GM23338 (cell line): Measurements from ENCODE around the gene JMJD1C. TPM values are rescaled to one million over a fixed set of nuclear protein-coding genes. Genes with fewer than 3 reads are reported as not detected.
A peak's percentile ranks its signal among the peaks of the same experiment; 100 is the strongest.

Experiments
- ATAC-seq: fragments of 200-7000 bp; cut with Tn5 transposase; 3 replicates; pipeline ENCODE4 v1.9.1; 2020
- DNase-seq: peaks from one replicate; pipeline ENCODE4 v3.0.0-alpha.2; 2015; ENCODE audit warnings: low spot score
- H2AFZ ChIP-seq: fragments of 200-600 bp; sonication (generic); 2 replicates; pipeline ENCODE4 v1.8.0; 2016; ENCODE audit warnings: antibody characterized with exemption, mild to moderate bottlenecking, moderate library complexity
- H3F3A ChIP-seq: fragments of 200-600 bp; sonication (generic); replicated peaks from 2 replicates; pipeline ENCODE4 v1.8.0; 2017; ENCODE audit warnings: antibody characterized with exemption, mixed run types, low read depth
- H3K27ac ChIP-seq: fragments of 200-600 bp; sonication (generic); 2 replicates; pipeline ENCODE4 v1.6.1; 2016; ENCODE audit warnings: low read depth
- H3K27me3 ChIP-seq: fragments of 200-600 bp; sonication (generic); 2 replicates; pipeline ENCODE4 v1.8.0; 2016; ENCODE audit warnings: mild to moderate bottlenecking, mixed run types, moderate library complexity; ENCODE audit not compliant: insufficient read depth
- H3K36me3 ChIP-seq: fragments of 200-600 bp; sonication (generic); 2 replicates; pipeline ENCODE4 v1.8.0; 2016; ENCODE audit warnings: mild to moderate bottlenecking; ENCODE audit not compliant: insufficient read depth
- H3K4me1 ChIP-seq: fragments of 200-600 bp; sonication (generic); 2 replicates; pipeline ENCODE4 v1.8.0; 2016; ENCODE audit warnings: mild to moderate bottlenecking, moderate library complexity; ENCODE audit not compliant: insufficient read depth
- H3K4me2 ChIP-seq: fragments of 200-600 bp; sonication (generic); 2 replicates; pipeline ENCODE4 v1.7.1; 2017; ENCODE audit warnings: mixed run types
- H3K4me3 ChIP-seq: fragments of 200-600 bp; sonication (generic); 2 replicates; pipeline ENCODE4 v1.6.1; 2016; ENCODE audit warnings: mixed run types
- H3K79me2 ChIP-seq: fragments of 200-600 bp; sonication (generic); replicated peaks from 2 replicates; pipeline ENCODE4 v1.8.0; 2017; ENCODE audit warnings: mild to moderate bottlenecking; ENCODE audit not compliant: insufficient read depth
- H3K9me2 ChIP-seq: fragments of 200-600 bp; sonication (generic); 2 replicates; pipeline ENCODE4 v1.8.0; 2017; ENCODE audit not compliant: insufficient read depth
- H4K20me1 ChIP-seq: fragments of 200-600 bp; sonication (generic); replicated peaks from 2 replicates; pipeline ENCODE4 v1.8.0; 2017; ENCODE audit warnings: mild to moderate bottlenecking; ENCODE audit not compliant: insufficient read depth
- H3K27ac Mint-ChIP-seq: 2 replicates; pipeline ENCODE4 v1.8.0; 2020; ENCODE audit warnings: inconsistent platforms, mild to moderate bottlenecking, moderate library complexity, mixed read lengths
- H3K27me3 Mint-ChIP-seq: 3 replicates; pipeline ENCODE4 v1.8.0; 2022; ENCODE audit warnings: low read depth, mild to moderate bottlenecking, moderate library complexity, mixed read lengths, inconsistent platforms; ENCODE audit not compliant: insufficient read depth, poor library complexity
- H3K36me3 Mint-ChIP-seq: 3 replicates; pipeline ENCODE4 v1.8.0; 2021; ENCODE audit warnings: low read depth, mild to moderate bottlenecking, inconsistent platforms, moderate library complexity, mixed read lengths
- H3K4me1 Mint-ChIP-seq: 3 replicates; pipeline ENCODE4 v1.8.0; 2020; ENCODE audit warnings: mild to moderate bottlenecking, inconsistent platforms, mixed read lengths
- H3K4me3 Mint-ChIP-seq: 3 replicates; pipeline ENCODE4 v1.8.0; 2021; ENCODE audit warnings: moderate library complexity, mild to moderate bottlenecking, inconsistent platforms, mixed read lengths
- H3K9me3 Mint-ChIP-seq: 3 replicates; pipeline ENCODE4 v1.8.0; 2020; ENCODE audit warnings: moderate library complexity, mild to moderate bottlenecking, inconsistent platforms, mixed read lengths
- CREB1 ChIP-seq: fragments of 250-450 bp; sonication (Bioruptor Pico); IDR thresholded peaks from 2 replicates; pipeline ENCODE4 v1.5.0; 2020; ENCODE audit warnings: low read depth, mild to moderate bottlenecking, moderate library complexity
- EZH2 ChIP-seq: fragments of 200-600 bp; sonication (generic); IDR thresholded peaks from one replicate; pipeline ENCODE4 v1.8.0; 2017; ENCODE audit warnings: antibody characterized with exemption, mild to moderate bottlenecking, low read depth; ENCODE audit not compliant: unreplicated experiment
- JUNB ChIP-seq: IDR thresholded peaks from one replicate; pipeline ENCODE4 v1.6.1; 2016; ENCODE audit warnings: antibody characterized with exemption; ENCODE audit not compliant: unreplicated experiment
- POLR2AphosphoS5 ChIP-seq: IDR thresholded peaks from 2 replicates; pipeline ENCODE4 v1.6.1; 2016; ENCODE audit warnings: antibody characterized with exemption, low read depth
- STAT1 ChIP-seq: IDR thresholded peaks from one replicate; pipeline ENCODE4 v1.6.1; 2016; ENCODE audit warnings: antibody characterized with exemption; ENCODE audit not compliant: unreplicated experiment
- ZNF114 ChIP-seq: fragments of 250-450 bp; sonication (Bioruptor Pico); IDR thresholded peaks from 2 replicates; pipeline ENCODE4 v1.5.0; 2020; ENCODE audit warnings: mild to moderate bottlenecking, moderate library complexity
- ZNF331 ChIP-seq: fragments of 250-450 bp; sonication (Bioruptor Pico); IDR thresholded peaks from 2 replicates; pipeline ENCODE4 v1.5.0; 2020; ENCODE audit warnings: low read depth, mild to moderate bottlenecking, moderate library complexity
- polyA plus RNA-seq: library from polyadenylated mRNA; unstranded; fragments of >200 nt; fragmentation: Nextera tagmentation; extraction: Ambion mirVana; gene quantifications from 2 replicates; pipeline ENCODE4 v1.2.1, GENCODE V29; 2016
- total RNA-seq: library from RNA; depleted of rRNA; stranded (reverse); fragments of >200 nt; shearing (Covaris generic); gene quantifications from 2 replicates; pipeline ENCODE4 v1.2.3, GENCODE V29; 2014
- TF ChIP-seq, protein P1 (sequence below): IDR thresholded peaks from 2 replicates; pipeline ENCODE4 v1.6.1; 2016; ENCODE audit warnings: antibody characterized with exemption
- TF ChIP-seq, protein P2 (sequence below), 2 experiments: fragments of 200-600 bp in 1 of 2; sonication (generic) in 1 of 2; conservative IDR thresholded peaks; 2 replicates each; pipeline versions ENCODE4 v1.5.1 to v1.6.1; 2016 to 2017; ENCODE audit warnings: antibody characterized with exemption in 2 of 2, low read depth in 2 of 2, mild to moderate bottlenecking in 2 of 2, moderate library complexity in 1 of 2
- TF ChIP-seq, protein P3 (sequence below): IDR thresholded peaks from one replicate; pipeline ENCODE4 v1.6.1; 2018; ENCODE audit warnings: antibody characterized with exemption; ENCODE audit not compliant: unreplicated experiment
- TF ChIP-seq, protein P4 (sequence below): fragments of 250-450 bp; sonication (Bioruptor Pico); IDR thresholded peaks from 2 replicates; pipeline ENCODE4 v1.5.0; 2020; ENCODE audit warnings: mild to moderate bottlenecking, moderate library complexity

JMJD1C gene
- total and polyA plus RNA-seq, 2 experiments from 2014 or later, result 333 to 435 TPM

DNA sequence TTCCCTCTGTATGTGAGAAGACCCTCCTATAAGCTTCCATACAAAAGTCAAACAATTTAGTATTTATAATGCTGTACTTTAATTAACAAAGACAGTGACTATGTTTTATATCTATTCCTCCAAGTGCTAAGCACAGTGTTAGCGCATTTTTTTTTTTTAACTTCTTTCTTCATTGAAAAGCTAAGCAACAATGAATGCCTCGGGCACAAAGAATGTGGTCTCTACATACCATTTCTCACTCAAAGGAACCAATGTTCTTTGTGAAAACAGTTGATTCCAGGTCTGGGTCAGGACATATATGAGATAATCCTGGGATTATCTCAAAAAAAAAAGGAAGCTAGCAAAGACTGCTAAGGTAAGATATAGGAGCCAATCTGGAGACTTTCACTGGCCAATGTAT lies 29.2 kb upstream of the JMJD1C start:
- Histone ChIP-seq H2AFZ (no peak overlapping the region), H4K20me1 (no peaks in the 10 kb centered on the region), H3F3A (no peaks in the 10 kb centered on the region), H3K79me2 (peaks cover 91% of the 10 kb centered on the region), H3K4me3 (no peak overlapping the region), H3K9me2 (no peaks in the 10 kb centered on the region), H3K27ac (no peak overlapping the region), H3K36me3 (no peaks in the 10 kb centered on the region), H3K27me3 (no peaks in the 10 kb centered on the region), H3K4me1 (peaks cover 7% of the 10 kb centered on the region; the same call in 1 of the 2 replicates), H3K4me2 (no peak overlapping the region)
- peak; percentile 59 for DNase-seq
- Mint-ChIP-seq H3K9me3 (peaks cover 7% of the 10 kb centered on the region; the same call in 2 of the 3 replicates), H3K4me1 (peaks cover 6% of the 10 kb centered on the region; the same call in 2 of the 3 replicates), H3K27me3 (no peaks in the 10 kb centered on the region), H3K27ac (no peak overlapping the region), H3K4me3 (no peak overlapping the region), H3K36me3 (peaks cover 10% of the 10 kb centered on the region)
- no peak for ATAC-seq
- TF ChIP-seq ZNF114 (CRISPR knock-in tag) (no peak), JUNB (no peak), EZH2 (no peak), ZNF331 (no peak), POLR2AphosphoS5 (no peak), STAT1 (no peak), CREB1 (CRISPR knock-in tag) (no peak)
- TF ChIP-seq, protein P1, sequence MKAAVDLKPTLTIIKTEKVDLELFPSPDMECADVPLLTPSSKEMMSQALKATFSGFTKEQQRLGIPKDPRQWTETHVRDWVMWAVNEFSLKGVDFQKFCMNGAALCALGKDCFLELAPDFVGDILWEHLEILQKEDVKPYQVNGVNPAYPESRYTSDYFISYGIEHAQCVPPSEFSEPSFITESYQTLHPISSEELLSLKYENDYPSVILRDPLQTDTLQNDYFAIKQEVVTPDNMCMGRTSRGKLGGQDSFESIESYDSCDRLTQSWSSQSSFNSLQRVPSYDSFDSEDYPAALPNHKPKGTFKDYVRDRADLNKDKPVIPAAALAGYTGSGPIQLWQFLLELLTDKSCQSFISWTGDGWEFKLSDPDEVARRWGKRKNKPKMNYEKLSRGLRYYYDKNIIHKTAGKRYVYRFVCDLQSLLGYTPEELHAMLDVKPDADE, result no peak
- TF ChIP-seq, protein P2, sequence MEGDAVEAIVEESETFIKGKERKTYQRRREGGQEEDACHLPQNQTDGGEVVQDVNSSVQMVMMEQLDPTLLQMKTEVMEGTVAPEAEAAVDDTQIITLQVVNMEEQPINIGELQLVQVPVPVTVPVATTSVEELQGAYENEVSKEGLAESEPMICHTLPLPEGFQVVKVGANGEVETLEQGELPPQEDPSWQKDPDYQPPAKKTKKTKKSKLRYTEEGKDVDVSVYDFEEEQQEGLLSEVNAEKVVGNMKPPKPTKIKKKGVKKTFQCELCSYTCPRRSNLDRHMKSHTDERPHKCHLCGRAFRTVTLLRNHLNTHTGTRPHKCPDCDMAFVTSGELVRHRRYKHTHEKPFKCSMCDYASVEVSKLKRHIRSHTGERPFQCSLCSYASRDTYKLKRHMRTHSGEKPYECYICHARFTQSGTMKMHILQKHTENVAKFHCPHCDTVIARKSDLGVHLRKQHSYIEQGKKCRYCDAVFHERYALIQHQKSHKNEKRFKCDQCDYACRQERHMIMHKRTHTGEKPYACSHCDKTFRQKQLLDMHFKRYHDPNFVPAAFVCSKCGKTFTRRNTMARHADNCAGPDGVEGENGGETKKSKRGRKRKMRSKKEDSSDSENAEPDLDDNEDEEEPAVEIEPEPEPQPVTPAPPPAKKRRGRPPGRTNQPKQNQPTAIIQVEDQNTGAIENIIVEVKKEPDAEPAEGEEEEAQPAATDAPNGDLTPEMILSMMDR (conservative IDR thresholded peaks at IDR 0.05; ENCODE audit: low read depth in 2 of 2), result no peak
- TF ChIP-seq, protein P3, sequence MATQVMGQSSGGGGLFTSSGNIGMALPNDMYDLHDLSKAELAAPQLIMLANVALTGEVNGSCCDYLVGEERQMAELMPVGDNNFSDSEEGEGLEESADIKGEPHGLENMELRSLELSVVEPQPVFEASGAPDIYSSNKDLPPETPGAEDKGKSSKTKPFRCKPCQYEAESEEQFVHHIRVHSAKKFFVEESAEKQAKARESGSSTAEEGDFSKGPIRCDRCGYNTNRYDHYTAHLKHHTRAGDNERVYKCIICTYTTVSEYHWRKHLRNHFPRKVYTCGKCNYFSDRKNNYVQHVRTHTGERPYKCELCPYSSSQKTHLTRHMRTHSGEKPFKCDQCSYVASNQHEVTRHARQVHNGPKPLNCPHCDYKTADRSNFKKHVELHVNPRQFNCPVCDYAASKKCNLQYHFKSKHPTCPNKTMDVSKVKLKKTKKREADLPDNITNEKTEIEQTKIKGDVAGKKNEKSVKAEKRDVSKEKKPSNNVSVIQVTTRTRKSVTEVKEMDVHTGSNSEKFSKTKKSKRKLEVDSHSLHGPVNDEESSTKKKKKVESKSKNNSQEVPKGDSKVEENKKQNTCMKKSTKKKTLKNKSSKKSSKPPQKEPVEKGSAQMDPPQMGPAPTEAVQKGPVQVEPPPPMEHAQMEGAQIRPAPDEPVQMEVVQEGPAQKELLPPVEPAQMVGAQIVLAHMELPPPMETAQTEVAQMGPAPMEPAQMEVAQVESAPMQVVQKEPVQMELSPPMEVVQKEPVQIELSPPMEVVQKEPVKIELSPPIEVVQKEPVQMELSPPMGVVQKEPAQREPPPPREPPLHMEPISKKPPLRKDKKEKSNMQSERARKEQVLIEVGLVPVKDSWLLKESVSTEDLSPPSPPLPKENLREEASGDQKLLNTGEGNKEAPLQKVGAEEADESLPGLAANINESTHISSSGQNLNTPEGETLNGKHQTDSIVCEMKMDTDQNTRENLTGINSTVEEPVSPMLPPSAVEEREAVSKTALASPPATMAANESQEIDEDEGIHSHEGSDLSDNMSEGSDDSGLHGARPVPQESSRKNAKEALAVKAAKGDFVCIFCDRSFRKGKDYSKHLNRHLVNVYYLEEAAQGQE, result no peak
- TF ChIP-seq, protein P4, sequence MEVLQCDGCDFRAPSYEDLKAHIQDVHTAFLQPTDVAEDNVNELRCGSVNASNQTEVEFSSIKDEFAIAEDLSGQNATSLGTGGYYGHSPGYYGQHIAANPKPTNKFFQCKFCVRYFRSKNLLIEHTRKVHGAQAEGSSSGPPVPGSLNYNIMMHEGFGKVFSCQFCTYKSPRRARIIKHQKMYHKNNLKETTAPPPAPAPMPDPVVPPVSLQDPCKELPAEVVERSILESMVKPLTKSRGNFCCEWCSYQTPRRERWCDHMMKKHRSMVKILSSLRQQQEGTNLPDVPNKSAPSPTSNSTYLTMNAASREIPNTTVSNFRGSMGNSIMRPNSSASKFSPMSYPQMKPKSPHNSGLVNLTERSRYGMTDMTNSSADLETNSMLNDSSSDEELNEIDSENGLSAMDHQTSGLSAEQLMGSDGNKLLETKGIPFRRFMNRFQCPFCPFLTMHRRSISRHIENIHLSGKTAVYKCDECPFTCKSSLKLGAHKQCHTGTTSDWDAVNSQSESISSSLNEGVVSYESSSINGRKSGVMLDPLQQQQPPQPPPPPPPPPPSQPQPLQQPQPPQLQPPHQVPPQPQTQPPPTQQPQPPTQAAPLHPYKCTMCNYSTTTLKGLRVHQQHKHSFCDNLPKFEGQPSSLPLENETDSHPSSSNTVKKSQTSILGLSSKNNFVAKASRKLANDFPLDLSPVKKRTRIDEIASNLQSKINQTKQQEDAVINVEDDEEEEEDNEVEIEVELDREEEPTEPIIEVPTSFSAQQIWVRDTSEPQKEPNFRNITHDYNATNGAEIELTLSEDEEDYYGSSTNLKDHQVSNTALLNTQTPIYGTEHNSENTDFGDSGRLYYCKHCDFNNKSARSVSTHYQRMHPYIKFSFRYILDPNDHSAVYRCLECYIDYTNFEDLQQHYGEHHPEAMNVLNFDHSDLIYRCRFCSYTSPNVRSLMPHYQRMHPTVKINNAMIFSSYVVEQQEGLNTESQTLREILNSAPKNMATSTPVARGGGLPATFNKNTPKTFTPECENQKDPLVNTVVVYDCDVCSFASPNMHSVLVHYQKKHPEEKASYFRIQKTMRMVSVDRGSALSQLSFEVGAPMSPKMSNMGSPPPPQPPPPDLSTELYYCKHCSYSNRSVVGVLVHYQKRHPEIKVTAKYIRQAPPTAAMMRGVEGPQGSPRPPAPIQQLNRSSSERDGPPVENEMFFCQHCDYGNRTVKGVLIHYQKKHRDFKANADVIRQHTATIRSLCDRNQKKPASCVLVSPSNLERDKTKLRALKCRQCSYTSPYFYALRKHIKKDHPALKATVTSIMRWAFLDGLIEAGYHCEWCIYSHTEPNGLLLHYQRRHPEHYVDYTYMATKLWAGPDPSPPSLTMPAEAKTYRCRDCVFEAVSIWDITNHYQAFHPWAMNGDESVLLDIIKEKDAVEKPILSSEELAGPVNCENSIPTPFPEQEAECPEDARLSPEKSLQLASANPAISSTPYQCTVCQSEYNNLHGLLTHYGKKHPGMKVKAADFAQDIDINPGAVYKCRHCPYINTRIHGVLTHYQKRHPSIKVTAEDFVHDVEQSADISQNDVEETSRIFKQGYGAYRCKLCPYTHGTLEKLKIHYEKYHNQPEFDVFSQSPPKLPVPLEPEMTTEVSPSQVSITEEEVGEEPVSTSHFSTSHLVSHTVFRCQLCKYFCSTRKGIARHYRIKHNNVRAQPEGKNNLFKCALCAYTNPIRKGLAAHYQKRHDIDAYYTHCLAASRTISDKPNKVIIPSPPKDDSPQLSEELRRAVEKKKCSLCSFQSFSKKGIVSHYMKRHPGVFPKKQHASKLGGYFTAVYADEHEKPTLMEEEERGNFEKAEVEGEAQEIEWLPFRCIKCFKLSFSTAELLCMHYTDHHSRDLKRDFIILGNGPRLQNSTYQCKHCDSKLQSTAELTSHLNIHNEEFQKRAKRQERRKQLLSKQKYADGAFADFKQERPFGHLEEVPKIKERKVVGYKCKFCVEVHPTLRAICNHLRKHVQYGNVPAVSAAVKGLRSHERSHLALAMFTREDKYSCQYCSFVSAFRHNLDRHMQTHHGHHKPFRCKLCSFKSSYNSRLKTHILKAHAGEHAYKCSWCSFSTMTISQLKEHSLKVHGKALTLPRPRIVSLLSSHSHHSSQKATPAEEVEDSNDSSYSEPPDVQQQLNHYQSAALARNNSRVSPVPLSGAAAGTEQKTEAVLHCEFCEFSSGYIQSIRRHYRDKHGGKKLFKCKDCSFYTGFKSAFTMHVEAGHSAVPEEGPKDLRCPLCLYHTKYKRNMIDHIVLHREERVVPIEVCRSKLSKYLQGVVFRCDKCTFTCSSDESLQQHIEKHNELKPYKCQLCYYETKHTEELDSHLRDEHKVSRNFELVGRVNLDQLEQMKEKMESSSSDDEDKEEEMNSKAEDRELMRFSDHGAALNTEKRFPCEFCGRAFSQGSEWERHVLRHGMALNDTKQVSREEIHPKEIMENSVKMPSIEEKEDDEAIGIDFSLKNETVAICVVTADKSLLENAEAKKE (CRISPR knock-in tag), result no peak
